Measurements from ENCODE around the gene POU2F3.

The POU2F3 gene

GRCh38 chr11:120219938-120220746 lies 19.8 kb upstream of the POU2F3 start:
- no peak overlapping the region for H3K4me3 ChIP-seq (ENCODE audit: low read depth, low read length)
- peak; percentile 53 for DNase-seq (ENCODE audit: low read depth)
- TF ChIP-seq POLR2A (IDR thresholded peaks at IDR 0.05; ENCODE audit: extremely low read depth, insufficient read length): no peak
- TF ChIP-seq CTCF (IDR thresholded peaks at IDR 0.05; ENCODE audit: low read depth, low read length): no peak
- no peak for TF ChIP-seq MAX (IDR thresholded peaks at IDR 0.05; ENCODE audit: low read depth, low read length)
- TF ChIP-seq MYC (IDR thresholded peaks at IDR 0.05; ENCODE audit: low read depth, low read length): no peak

- no peak for DNase-seq (ENCODE audit: low read depth)
- TF ChIP-seq POLR2A (IDR thresholded peaks at IDR 0.05; ENCODE audit: extremely low read depth, insufficient read length) (no peak), MAX (IDR thresholded peaks at IDR 0.05; ENCODE audit: low read depth, low read length) (no peak), CTCF (IDR thresholded peaks at IDR 0.05; ENCODE audit: low read depth, low read length) (no peak), MYC (IDR thresholded peaks at IDR 0.05; ENCODE audit: low read depth, low read length) (no peak)
- H3K4me3 ChIP-seq (ENCODE audit: low read depth, low read length): no peak overlapping the region
These were observed 19.2 kb upstream of the POU2F3 start for GRCh38 chr11:120220747-120221037.

GRCh38 chr11:120221115-120221752 lies 18.7 kb upstream of the POU2F3 start:
- TF ChIP-seq POLR2A (IDR thresholded peaks at IDR 0.05; ENCODE audit: extremely low read depth, insufficient read length) (no peak), CTCF (IDR thresholded peaks at IDR 0.05; ENCODE audit: low read depth, low read length) (no peak), MAX (IDR thresholded peaks at IDR 0.05; ENCODE audit: low read depth, low read length) (no peak), MYC (IDR thresholded peaks at IDR 0.05; ENCODE audit: low read depth, low read length) (no peak)
- H3K4me3 ChIP-seq (ENCODE audit: low read depth, low read length): no peak overlapping the region
- DNase-seq (ENCODE audit: low read depth): no peak

GRCh38 chr11:120222916-120223315 lies 17.0 kb upstream of the POU2F3 start:
- TF ChIP-seq MAX (IDR thresholded peaks at IDR 0.05; ENCODE audit: low read depth, low read length): no peak
- TF ChIP-seq CTCF (IDR thresholded peaks at IDR 0.05; ENCODE audit: low read depth, low read length): no peak
- no peak for TF ChIP-seq MYC (IDR thresholded peaks at IDR 0.05; ENCODE audit: low read depth, low read length)
- no peak for TF ChIP-seq POLR2A (IDR thresholded peaks at IDR 0.05; ENCODE audit: extremely low read depth, insufficient read length)
- no peak for DNase-seq (ENCODE audit: low read depth)
- H3K4me3 ChIP-seq (ENCODE audit: low read depth, low read length): no peak overlapping the region

- no peak for TF ChIP-seq MYC (IDR thresholded peaks at IDR 0.05; ENCODE audit: low read depth, low read length)
- TF ChIP-seq MAX (IDR thresholded peaks at IDR 0.05; ENCODE audit: low read depth, low read length): no peak
- no peak for TF ChIP-seq CTCF (IDR thresholded peaks at IDR 0.05; ENCODE audit: low read depth, low read length)
- TF ChIP-seq POLR2A (IDR thresholded peaks at IDR 0.05; ENCODE audit: extremely low read depth, insufficient read length): no peak
- no peak overlapping the region for H3K4me3 ChIP-seq (ENCODE audit: low read depth, low read length)
- DNase-seq (ENCODE audit: low read depth): peak; percentile 61
These were observed 16.1 kb upstream of the POU2F3 start for GRCh38 chr11:120223793-120224192.

Measured in NB4 (cell line).